GM12873 (cell line): ENCODE measurements around the gene RPS6KA2.

Experiments
- CTCF ChIP-seq: IDR thresholded peaks from 2 replicates; pipeline ENCODE4 v1.5.1; 2012; ENCODE audit warnings: low read depth, mild to moderate bottlenecking, moderate library complexity, low read length, control low read depth; ENCODE audit not compliant: insufficient read depth; ENCODE audit errors: missing control alignments

RPS6KA2 gene

DNA sequence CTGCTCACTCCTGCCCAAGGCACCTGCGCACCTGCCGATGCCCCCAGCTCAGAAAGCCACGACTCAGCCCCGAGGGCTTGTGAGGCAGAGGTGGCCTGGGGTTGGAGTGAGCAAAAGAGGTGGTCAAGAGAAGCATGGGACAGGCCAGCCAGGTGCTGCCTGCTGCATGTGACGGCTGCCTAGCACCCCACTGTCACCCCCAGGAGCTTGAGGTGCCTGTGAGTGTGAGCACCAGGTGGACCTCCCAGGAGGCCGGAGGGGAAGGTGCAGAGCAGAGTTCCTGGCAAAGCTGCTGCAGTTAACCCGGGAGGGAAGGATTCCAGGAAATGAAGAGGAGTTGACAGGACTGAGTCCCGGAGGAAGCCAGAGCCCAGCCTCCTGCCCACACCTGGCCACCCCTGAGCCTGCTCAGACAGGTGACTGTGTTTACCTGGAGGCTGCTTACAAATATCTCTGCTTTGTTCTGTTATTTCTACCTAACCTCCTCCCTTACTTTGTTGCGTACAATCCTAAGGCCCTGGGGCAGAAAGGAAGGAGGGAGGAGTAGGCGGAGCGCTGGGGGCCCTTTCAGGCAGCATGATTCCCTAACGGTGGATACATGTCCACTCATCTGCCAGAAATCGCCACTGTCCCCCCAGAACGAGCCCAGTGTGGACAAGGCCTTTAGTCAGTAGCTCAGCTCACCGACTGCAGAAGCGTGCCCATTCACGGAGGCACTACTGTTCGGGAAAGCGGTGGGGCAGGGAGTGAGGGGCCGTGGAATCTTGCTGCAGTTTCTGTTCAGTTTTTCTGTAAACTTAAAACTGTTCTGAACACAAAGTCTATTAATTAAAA, 156.8 kb downstream of the RPS6KA2 start:
- no peak for TF ChIP-seq CTCF

DNA sequence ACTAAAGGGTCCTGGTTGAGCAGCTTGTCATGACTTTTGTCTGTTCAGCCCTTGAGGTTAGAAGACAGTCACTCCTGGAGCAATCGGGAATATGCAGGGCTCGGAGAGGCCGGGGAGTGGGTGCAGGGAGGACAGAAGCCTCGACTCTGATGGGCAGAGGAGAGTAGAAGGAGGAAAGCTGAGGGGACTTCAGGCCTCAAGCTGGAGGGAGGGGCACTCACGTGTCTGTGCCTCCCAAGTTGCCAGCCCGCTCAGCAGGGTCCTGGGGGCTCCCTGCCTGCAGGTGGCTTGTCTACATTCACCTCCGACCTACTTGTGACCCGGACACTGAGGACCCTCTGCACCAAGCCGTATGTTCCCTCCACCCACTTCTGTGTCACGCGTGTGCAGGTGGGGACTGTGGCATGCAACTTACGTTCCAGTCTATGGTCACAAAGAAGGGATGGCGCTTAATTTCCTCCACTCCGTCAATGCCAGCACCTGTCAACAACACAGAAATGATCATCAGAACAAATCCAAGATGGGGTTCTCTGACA, 157.6 kb downstream of the RPS6KA2 start:
- no peak for TF ChIP-seq CTCF

DNA sequence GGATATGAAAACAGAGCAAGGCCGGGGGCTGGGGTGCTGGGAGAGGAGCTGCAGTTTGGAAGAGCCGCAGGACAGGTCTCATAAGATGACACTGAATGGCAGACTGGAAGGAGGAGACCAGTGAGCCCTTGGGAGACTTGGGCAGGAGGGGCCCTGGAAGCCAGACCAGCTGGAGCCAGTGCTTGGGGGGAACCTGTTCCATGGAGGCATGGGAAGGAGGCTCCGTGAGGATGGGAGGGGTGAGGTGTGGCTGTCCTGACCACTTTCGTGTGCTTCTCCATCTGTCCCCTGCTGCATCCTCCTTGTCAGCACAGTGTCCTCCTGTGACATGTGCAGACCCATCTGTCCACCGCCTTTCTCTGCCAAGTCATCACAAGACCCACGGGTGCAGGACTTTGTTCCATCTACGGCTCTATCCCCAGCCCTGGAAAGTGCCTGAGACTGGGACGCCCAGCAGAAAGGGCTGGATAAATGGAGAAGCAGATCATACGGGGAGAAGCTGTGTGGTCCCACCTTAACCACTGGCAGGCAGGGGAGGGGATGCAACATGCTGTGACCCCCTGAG, 159.5 kb downstream of the RPS6KA2 start:
- no peak for TF ChIP-seq CTCF

DNA sequence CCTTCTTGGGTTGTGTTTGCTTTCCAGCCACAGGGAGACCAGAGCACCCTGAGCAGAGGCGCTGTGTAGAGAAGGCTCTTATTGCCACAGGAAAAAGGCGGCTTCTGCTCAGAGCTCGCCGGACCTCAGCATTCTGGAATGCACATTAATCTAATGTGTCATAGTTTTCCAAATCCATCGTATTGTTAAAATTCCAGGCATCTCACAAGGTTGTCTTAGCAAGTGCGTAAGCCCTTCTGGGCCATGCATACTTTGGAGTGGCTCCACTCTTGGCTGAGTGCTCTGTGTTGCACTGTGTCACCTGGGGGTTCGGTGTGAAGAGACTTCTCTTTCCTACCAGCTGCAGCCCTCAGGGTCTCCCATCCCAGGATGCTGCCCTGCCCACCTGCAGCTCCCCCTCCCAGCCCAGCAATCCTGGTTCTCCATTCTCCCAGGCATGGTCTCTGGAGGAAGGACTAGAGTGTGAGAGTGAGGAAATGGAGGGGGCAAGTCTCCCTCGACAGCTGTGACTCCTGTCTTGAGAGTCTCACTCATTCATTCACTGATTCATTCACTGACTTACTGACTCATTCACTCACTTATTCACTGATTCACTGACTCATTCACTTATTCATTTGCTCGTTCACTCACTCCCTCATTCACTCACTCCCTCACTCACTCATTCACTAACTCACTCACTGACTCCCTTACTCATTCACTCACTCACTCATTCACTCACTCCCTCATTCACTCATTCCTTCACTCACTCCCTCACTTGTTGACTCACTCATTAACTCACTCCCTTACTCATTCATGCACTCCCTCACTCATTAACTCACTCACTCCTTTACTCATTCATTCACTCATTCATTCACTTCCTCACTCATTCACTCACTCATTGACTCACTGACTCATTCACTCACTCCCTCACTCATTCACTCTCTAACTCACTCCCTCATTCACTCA, 160.6 kb downstream of the RPS6KA2 start:
- no peak for TF ChIP-seq CTCF

DNA sequence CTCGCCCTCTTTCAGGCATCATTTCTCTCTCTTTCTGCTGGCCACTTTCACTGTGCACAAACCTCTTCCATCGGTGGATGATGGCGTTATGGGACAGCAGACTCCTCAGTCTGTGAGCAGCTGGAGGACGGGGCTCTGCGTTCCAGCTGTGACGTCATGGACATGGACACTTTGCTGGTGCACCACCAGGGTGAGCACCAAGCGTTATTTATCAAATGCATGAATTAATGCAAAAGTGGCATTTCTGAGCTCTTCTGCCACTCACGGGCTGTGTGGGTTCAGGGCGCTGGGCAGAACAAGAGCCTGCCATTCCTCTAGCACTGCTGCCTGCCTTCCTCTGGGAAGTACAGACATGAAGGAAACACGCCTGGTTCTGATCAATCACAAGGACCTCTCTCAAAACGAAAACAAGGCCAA, 161.4 kb downstream of the RPS6KA2 start:
- TF ChIP-seq CTCF = no peak

DNA sequence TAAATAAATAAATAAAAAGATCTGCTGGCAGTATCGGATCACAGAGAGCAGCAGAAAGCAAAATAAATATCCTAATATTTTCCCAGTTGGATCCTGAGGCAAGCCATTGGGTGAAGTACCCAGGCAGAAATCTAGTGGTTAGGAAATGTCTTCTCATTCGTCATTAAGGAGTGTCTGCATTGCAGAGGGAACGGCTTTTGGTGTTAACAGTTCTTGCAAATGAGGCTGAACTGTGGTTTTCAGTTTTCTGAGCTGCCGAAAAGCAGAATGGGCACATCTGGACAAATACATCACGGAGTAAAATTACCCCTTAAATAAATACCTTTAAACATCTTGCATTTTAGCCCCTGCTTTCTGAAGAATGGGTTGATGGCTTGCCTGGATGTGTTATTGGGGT, 162.1 kb downstream of the RPS6KA2 start:
- TF ChIP-seq CTCF = no peak
